Stimulated activated CD8-positive, alpha-beta memory T cell treated with anti-CD3 and anti-CD28 coated beads, Interleukin-7, amount 100 ng/mL, for 48 hours (primary cell): ENCODE results near the gene VWA3B.
"Not testable (repeated sequence)": the region's sequence is repeated elsewhere in the genome, so short reads cannot be mapped to it uniquely, and the experiment has no call there.

Experiments used
- DNase-seq, 2 donors: peaks; one replicate each; pipeline ENCODE4 v3.0.0-alpha.2; 2020; ENCODE audit warnings: low read depth in 1 of 2; ENCODE audit errors: extremely low read depth in 1 of 2

Gene VWA3B

DNA sequence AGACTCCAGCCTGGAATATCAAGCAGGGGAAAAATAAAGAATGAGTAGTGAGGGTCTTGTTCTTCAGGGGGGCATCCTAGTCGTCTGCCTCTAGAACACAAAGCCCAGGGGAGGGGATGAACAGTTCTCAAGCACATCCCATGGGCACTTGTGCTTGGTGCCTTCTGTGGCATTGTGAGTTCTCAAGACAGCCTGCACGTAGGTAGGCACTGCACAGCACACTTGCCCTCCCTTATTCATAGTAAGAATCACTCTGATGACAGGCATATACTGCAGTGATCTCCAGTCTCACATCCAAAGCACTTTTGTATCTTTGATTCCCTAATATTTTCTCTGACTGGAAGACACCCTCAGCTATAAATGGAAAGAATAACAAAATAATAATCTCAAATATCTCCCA is 154.6 kb downstream of the VWA3B start:
- no peak for DNase-seq

DNA sequence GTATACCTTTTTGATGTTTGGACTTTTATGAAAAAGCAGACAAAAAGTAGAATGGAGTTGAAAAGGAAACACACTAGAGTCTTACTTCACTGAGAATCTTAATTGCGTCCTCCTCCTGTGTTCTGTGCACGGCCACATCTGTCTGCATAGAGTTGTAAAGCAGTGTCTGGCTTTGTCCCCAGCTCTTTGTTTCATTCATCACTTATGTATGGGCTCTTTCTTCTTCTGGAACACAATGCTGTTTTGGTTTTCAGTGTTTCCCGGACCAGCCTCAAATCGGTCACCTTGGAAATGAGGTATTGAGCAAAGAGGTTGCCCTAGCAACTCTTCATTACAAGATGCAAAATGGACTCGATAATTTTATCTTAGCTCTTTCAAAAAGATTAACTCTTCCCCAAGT is 155.0 kb downstream of the VWA3B start:
- no peak for DNase-seq

- DNase-seq: no peak
Measured at GRCh38 chr2:98245491-98245890, 158.5 kb downstream of the VWA3B start.

- no peak for DNase-seq
Measured at GRCh38 chr2:98247383-98247782, 160.4 kb downstream of the VWA3B start.

- no peak for DNase-seq
Measured at GRCh38 chr2:98252038-98252773, 165.2 kb downstream of the VWA3B start.

- no peak for DNase-seq
Measured at GRCh38 chr2:98253461-98254070, 166.6 kb downstream of the VWA3B start.

GRCh38 chr2:98254504-98255059 is 167.6 kb downstream of the VWA3B start:
- no peak for DNase-seq

DNA sequence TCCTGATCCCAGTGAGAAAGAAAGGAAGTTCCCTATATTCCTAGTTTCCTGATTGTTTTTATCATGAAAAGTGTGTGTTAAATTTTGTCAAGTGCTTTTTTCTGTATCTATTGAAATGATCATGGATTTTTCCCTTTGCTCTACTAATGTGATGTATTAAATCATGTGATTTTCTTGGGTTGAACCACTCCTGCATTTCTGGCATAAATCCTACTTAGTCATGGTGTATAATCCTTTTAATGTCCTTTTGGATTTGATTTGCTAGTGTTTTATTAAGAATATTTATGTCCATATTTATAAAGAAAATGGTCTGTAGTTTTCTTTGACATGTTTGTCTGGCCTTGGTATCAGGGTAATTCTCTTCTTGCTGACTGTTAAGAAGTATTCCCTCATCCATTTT is 171.9 kb downstream of the VWA3B start:
- DNase-seq: no peak

GRCh38 chr2:98263362-98263761 is 176.4 kb downstream of the VWA3B start:
- no peak for DNase-seq

DNA sequence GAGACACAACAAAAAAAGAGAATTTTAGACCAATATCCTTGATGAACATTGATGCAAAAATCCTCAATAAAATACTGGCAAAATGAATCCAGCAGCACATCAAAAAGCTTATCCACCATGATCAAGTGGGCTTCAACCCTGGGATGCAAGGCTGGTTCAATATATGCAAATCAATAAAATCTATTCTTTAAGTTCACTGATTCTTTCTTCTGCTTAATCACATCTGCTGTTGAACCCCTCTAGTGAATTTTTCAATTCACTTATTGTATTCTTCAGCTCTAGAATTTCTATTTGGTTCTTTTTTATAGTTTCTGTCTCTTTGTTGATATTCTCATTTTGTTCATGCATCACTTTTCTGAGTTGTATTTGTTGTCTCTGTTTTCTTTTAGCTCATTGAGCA is 181.3 kb downstream of the VWA3B start:
- not testable (repeated sequence) for DNase-seq

DNA sequence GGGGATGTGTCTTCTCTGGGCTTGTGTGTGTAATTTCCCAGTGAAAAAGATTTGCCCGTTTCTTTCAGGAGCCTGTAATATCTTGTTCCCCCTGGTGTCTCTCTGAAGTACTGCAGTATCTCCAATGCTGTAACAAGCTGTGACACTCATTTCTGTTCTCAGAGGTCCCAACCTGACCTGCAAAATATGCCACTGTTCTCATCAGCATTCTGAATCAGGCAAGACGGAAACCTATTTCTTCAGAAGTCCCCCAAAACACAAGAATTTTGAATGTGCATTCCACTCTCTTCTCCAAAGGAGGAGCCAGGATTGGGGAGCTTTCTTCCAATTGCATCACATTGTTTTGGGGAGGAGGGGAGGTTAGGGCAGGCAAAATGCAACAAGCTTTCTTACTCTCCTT is 182.3 kb downstream of the VWA3B start:
- DNase-seq: no peak

GRCh38 chr2:98269830-98270229 is 182.9 kb downstream of the VWA3B start:
- DNase-seq: no peak

GRCh38 chr2:98277162-98277859 is 190.3 kb downstream of the VWA3B start:
- no peak for DNase-seq

DNA sequence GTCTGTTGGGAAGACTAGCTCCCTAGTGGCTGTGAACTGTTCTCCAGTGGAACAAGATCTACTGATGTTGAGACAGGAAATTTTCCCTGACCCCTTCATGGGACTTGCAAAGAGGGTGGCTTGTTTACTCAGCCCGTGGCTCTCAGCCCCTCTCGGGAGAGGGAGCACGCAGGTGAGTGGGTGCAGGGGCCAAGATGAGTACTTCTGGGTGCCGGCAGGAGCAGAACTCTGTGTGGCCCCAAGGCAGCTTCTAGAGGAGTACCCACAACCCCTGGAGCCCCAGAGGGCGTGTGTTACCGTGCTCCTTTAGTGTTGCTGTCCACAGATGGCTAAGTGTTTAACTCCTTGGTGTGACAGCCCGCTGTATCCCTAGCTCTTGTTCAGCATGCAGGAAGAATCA is 191.1 kb downstream of the VWA3B start:
- DNase-seq: no peak

- DNase-seq: no peak
Measured at GRCh38 chr2:98280376-98281102, 193.6 kb downstream of the VWA3B start.

- DNase-seq: no peak
Measured at GRCh38 chr2:98281607-98282006, 194.6 kb downstream of the VWA3B start.

- no peak for DNase-seq
Measured at GRCh38 chr2:98282109-98282508, 195.1 kb downstream of the VWA3B start.

DNA sequence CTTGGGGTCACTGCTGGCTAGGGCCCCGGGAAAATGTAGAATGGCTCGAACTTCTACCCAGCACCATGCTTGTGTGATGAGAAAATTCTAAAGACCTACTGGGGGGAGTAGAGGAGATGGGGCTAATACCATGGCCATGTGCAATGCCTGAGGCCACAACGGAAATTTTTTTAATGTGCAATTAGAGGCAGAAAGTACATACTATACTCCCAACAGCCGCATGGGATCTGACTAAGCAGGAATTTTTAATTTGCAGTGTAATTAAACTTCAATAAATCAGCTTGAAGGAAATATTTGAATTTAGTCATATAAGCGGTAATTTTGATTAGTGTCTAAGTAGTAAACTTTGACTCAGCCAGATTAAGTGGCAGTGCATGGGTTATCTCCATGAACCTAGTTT is 206.1 kb downstream of the VWA3B start:
- DNase-seq: no peak

DNA sequence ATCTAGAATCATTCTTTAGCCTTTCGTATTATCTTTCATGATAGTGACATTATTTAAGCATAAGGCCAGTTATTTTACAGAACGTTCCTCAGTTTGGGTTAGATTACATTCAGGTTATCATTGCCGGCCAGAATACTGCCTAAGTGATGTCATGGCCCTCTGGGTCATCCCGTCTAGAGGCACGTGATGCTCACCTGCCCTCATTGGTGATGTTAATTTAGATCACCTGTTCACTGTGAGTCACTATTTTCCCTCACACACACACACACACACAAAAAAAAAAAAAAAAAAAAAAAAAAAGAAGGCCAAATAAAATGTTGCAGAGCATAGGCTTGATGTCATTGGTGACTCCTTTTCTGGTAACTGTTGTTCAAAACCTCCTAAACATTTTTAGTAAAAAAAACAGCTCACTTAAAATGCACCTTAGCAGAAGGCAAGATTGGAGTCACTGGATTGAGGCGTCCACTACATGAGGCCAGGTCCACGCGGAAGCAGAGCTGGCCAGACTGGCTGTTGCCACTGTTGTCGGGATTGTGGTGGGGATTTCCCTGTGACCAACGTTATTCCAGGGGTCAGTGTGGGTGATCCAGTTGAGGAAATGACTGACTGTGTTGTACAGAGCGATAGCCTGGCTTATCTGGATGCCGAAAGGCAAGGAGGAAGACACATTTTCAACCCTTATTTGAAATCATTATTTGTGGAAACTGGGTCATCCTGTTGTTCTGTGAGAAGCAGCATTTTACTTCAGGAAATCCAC is 207.1 kb downstream of the VWA3B start:
- no peak for DNase-seq

DNA sequence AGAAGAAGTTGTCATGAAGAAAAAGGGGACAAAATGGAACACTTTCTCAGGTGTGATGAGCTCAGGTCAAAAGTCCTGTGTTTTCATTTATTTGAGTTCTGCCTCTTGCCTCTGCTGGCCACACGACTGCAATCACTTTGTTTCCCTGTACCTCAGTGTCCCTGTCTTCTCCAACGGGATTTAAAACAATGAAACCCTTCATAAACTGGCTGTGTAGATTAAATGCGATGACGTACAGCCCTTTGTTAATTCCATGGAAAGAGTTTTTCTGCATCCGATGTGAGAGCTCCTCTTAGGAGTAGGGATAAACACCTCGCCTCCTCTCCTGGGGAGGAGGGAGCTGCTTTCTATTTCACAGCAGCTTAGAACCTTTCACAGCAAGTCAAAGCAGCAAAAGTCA is 207.7 kb downstream of the VWA3B start:
- DNase-seq: no peak
